Lower leg skin (tissue), 3 donors: ENCODE results near the gene NTSR1.

Source experiments
- CTCF ChIP-seq, 3 donors: fragments of 450-650 bp; IDR thresholded peaks; one replicate each; pipeline ENCODE4 v1.5.1; 2016; ENCODE audit warnings: antibody characterized with exemption in 3 of 3, mild to moderate bottlenecking in 3 of 3, moderate library complexity in 2 of 3
- POLR2A ChIP-seq, 2 donors: fragments of 450-650 bp; IDR thresholded peaks; one replicate each; pipeline ENCODE4 v1.6.1; 2016 to 2017; ENCODE audit warnings: antibody characterized with exemption in 2 of 2, mild to moderate bottlenecking in 1 of 2, moderate library complexity in 1 of 2

DNA sequence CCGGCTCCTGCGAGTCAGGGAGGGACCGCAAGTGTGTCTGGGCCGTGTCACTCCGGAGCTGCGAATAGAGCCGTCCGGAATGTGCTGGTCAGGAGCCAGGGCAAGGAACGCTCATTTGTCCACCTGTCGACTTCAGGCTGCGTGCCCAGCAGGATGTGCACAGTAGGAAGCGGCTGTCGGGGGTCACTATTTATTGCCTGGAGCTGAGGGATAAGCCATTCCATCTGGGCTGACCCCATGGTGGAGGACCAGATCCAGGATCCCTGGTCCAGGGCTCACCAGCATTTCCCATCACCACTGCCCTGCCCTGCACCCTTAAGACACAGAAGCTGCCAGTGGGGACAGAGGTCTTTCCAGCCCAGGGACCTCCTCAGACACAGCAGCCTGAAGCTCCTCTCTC, 14.7 kb downstream of the NTSR1 start:
- no peak for TF ChIP-seq CTCF (IDR thresholded peaks at IDR 0.05)
- TF ChIP-seq POLR2A (IDR thresholded peaks at IDR 0.05) = no peak
